MCF 10A (cell line): ENCODE results near the gene CGB3. TPM values are rescaled to one million over a fixed set of nuclear protein-coding genes. Genes with fewer than 3 reads are reported as not detected.

Experiments
- BruUV-seq: library from RNA; stranded (reverse); fragments of 400-500 nt; replicated peaks from 2 replicates; lab custom pipeline; 2021; lab: Mats Ljungman, UMichigan
- CTCF ChIA-PET: fragments of 300-600 bp; sonication (Branson Sonifier 250); formaldehyde crosslinking; extraction: SDS; loops from one replicate; lab custom pipeline; 2021; ENCODE audit warnings: antibody characterized with exemption, inconsistent platforms; lab: Yijun Ruan, JAX
- POLR2A ChIA-PET: fragments of 300-600, 350-650 bp; sonication (Branson Sonifier 250); formaldehyde crosslinking; extraction: SDS; loops from one replicate; lab custom pipeline; 2020; ENCODE audit warnings: antibody characterized with exemption, inconsistent platforms; lab: Yijun Ruan, JAX
- DNase-seq: peaks from one replicate; pipeline ENCODE4 v3.0.0-alpha.2; 2018; ENCODE audit not compliant: unreplicated experiment
- H3K27ac Mint-ChIP-seq: one replicate; pipeline ENCODE4 v1.8.0; 2022; ENCODE audit warnings: mild to moderate bottlenecking, low read depth, mixed read lengths; ENCODE audit not compliant: unreplicated experiment
- H3K27me3 Mint-ChIP-seq: one replicate; pipeline ENCODE4 v1.8.0; 2022; ENCODE audit warnings: mixed read lengths; ENCODE audit not compliant: insufficient read depth, unreplicated experiment
- H3K36me3 Mint-ChIP-seq: one replicate; pipeline ENCODE4 v1.8.0; 2022; ENCODE audit warnings: mild to moderate bottlenecking, moderate library complexity, mixed read lengths; ENCODE audit not compliant: insufficient read depth, unreplicated experiment
- H3K4me1 Mint-ChIP-seq: one replicate; pipeline ENCODE4 v1.8.0; 2022; ENCODE audit warnings: mixed read lengths; ENCODE audit not compliant: insufficient read depth, unreplicated experiment
- H3K4me3 Mint-ChIP-seq: one replicate; pipeline ENCODE4 v1.8.0; 2022; ENCODE audit warnings: mild to moderate bottlenecking, moderate library complexity, mixed read lengths; ENCODE audit not compliant: unreplicated experiment
- H3K9me3 Mint-ChIP-seq: one replicate; pipeline ENCODE4 v1.8.0; 2022; ENCODE audit warnings: mixed read lengths; ENCODE audit not compliant: unreplicated experiment
- intact Hi-C: fragments of 100-400 bp; cut with micrococcal nuclease; formaldehyde crosslinking; loops from 2 replicates; pipeline ENCODE4 v1.14.1; 2022
- total RNA-seq: library from RNA; stranded (reverse); gene quantifications from 2 replicates; pipeline ENCODE4 v1.2.3, GENCODE V29; 2022
- TF ChIP-seq, protein P1 (sequence below): fragments of 200-600 bp; IDR thresholded peaks from one replicate; pipeline ENCODE4 v1.8.0; 2022; ENCODE audit warnings: antibody characterized with exemption, mild to moderate bottlenecking; ENCODE audit not compliant: unreplicated experiment

The CGB3 gene
- total RNA-seq, 1 experiment from 2014 or later, result not detected

DNA sequence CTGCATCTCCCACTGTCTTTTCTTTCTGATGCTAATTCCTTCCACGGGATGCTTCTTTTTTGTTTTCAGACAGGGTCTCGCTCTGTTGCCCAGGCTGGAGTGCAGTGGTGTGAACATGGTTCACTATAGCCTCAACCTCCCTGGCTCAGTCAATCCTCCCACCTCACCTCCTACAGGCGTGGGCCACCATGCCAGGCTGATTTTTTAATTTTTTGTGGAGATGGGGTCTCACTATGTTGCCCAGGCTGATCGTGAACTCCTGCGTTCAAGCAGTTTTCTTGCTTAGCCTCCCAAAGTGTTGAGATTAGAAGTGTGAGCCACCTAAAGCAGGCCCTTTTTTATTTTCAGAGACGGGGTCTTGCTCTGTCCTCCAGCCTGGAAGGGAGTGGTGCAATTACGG, 35.8 kb downstream of the CGB3 start:
- CTCF ChIA-PET, result no interaction called here

DNA sequence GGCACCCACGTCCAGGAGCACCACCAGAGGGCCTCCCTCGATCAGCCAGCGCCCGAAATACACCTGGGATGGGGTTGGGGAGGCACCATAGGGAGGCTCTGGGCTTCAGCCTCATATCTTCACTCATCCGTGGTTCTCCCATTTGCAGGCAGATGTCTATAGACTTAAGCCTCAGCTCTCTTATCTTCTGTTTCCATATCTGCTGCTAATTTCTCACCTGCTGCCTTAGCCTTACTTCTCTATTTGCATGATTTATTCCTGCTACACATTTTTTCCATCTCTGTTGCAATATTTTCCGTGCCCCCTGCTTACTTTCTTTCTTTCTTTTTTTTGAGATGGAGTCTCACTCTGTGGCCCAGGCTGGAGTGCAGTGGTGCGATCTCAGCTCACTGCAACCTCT, 36.8 kb downstream of the CGB3 start:
- Mint-ChIP-seq H3K27ac (no peak overlapping the region), H3K36me3 (peaks cover 89% of the 10 kb centered on the region), H3K9me3 (no peaks in the 10 kb centered on the region), H3K27me3 (no peaks in the 10 kb centered on the region), H3K4me3 (no peak overlapping the region), H3K4me1 (peaks cover 17% of the 10 kb centered on the region)
- TF ChIP-seq, protein P1, sequence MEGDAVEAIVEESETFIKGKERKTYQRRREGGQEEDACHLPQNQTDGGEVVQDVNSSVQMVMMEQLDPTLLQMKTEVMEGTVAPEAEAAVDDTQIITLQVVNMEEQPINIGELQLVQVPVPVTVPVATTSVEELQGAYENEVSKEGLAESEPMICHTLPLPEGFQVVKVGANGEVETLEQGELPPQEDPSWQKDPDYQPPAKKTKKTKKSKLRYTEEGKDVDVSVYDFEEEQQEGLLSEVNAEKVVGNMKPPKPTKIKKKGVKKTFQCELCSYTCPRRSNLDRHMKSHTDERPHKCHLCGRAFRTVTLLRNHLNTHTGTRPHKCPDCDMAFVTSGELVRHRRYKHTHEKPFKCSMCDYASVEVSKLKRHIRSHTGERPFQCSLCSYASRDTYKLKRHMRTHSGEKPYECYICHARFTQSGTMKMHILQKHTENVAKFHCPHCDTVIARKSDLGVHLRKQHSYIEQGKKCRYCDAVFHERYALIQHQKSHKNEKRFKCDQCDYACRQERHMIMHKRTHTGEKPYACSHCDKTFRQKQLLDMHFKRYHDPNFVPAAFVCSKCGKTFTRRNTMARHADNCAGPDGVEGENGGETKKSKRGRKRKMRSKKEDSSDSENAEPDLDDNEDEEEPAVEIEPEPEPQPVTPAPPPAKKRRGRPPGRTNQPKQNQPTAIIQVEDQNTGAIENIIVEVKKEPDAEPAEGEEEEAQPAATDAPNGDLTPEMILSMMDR, result no peak
- ChIA-PET POLR2A (interaction anchor here (1.3 kb wide), 1 partner anchor 9 kb away, joined by 4 read pairs; no protein-coding TSS in a partner anchor), CTCF (interaction anchor here (0.5 to 2.2 kb wide), 4 partner anchors 11 to 118 kb away, joined by 3 to 9 read pairs (median 3); no protein-coding TSS in a partner anchor)
- DNase-seq, result no peak
- no TSS peak for BruUV-seq
- intact Hi-C loops, result no loop called here

More for the DNA sequence above, 35.8 kb downstream of the CGB3 start:
- H3K36me3 Mint-ChIP-seq, result peaks cover 79% of the 10 kb centered on the region
- H3K27me3 Mint-ChIP-seq, result no peaks in the 10 kb centered on the region
- intact Hi-C loops, result no loop called here
- TF ChIP-seq, protein P1, result no peak
- peak overlapping the region; percentile 77 for H3K27ac Mint-ChIP-seq
- no peaks in the 10 kb centered on the region for H3K9me3 Mint-ChIP-seq
- POLR2A ChIA-PET, result interaction anchor here (0.6 kb wide), 1 partner anchor 501 kb away, joined by 3 read pairs; no protein-coding TSS in a partner anchor
- DNase-seq, result no peak
- no TSS peak for BruUV-seq
- peaks cover 17% of the 10 kb centered on the region for H3K4me1 Mint-ChIP-seq
- no peak overlapping the region for H3K4me3 Mint-ChIP-seq

DNA sequence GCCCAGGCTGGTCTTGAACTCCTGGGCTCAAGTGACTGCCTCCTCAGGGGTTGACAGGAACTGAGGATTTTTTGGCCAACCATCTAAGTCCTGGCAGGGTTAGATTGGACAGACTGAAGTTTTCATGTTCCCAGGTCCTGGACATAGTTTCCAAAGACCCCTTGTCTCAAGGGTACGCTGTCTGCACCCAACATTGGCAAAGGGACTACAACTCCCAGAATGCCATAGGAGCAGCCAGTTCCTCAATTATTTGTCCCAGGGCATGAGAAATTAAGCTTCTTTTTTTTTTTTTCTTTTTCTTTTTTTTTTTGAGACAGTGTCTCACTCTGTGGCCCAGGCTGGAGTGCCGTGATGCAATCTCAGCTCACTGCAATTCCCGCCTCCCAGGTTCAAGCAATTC, 37.9 kb downstream of the CGB3 start:
- TF ChIP-seq, protein P1, result no peak
- ChIA-PET POLR2A (interaction anchor here (0.5 kb wide), 1 partner anchor 21 kb away, joined by 3 read pairs; the partner anchor contains the start of gene FTL), CTCF (interaction anchor here (0.6 to 2.2 kb wide), 4 partner anchors 12 to 185 kb away, joined by 3 to 9 read pairs (median 3); no protein-coding TSS in a partner anchor)
- Mint-ChIP-seq H3K4me1 (peaks cover 13% of the 10 kb centered on the region), H3K9me3 (no peaks in the 10 kb centered on the region), H3K36me3 (peaks cover 89% of the 10 kb centered on the region), H3K4me3 (no peak overlapping the region), H3K27ac (no peak overlapping the region), H3K27me3 (no peaks in the 10 kb centered on the region)
- DNase-seq, result no peak
- BruUV-seq, result no TSS peak
- intact Hi-C loops, result no loop called here

DNA sequence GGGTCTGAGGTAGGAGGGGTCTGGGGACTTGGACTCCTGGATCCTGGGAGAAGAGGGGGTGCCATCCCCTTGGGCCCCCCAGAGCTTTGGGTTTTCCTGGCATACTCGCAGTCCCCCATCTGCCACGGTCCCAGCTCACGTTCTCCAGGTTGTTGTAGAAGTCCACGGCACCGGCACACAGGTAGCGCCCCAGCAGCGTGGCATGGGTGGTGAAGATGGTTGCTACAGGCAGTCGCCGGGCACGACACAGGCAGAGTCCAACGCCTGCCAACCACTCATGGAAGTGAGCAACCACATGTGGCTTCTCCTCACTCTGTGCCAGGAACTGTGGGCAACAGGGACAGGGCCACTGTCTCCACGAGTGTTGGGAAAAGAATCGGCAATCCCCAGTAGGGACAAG, 38.4 kb downstream of the CGB3 start:
- peaks cover 8% of the 10 kb centered on the region for H3K4me1 Mint-ChIP-seq
- ChIA-PET POLR2A (interaction anchor here (0.5 kb wide), 1 partner anchor 20 kb away, joined by 3 read pairs; the partner anchor contains the start of gene FTL), CTCF (interaction anchor here (0.6 to 2.2 kb wide), 2 partner anchors 12 to 15 kb away, joined by 3 to 9 read pairs; no protein-coding TSS in a partner anchor)
- DNase-seq, result no peak
- H3K9me3 Mint-ChIP-seq, result no peaks in the 10 kb centered on the region
- H3K27ac Mint-ChIP-seq, result no peak overlapping the region
- no peak overlapping the region for H3K4me3 Mint-ChIP-seq
- peaks cover 84% of the 10 kb centered on the region for H3K36me3 Mint-ChIP-seq
- TF ChIP-seq, protein P1, result no peak
- BruUV-seq, result no TSS peak
- intact Hi-C loops, result no loop called here
- no peaks in the 10 kb centered on the region for H3K27me3 Mint-ChIP-seq
